GM21723 (cell line): ENCODE results near the gene MPPED2.

Experiments used
- ATAC-seq: cut with Tn5 transposase; IDR thresholded peaks from one replicate; pipeline ENCODE4 v1.9.1; 2021; ENCODE audit warnings: mild to moderate bottlenecking, moderate library complexity; ENCODE audit not compliant: unreplicated experiment

Gene MPPED2

GRCh38 chr11:30535818-30536217, 50.3 kb downstream of the MPPED2 start:
- no peak for ATAC-seq

GRCh38 chr11:30533445-30533947, 52.7 kb downstream of the MPPED2 start:
- no peak for ATAC-seq

GRCh38 chr11:30527566-30527965, 58.6 kb downstream of the MPPED2 start:
- ATAC-seq = no peak

GRCh38 chr11:30526558-30526957, 59.6 kb downstream of the MPPED2 start:
- ATAC-seq = no peak

- no peak for ATAC-seq
These were observed 63.5 kb downstream of the MPPED2 start for GRCh38 chr11:30522536-30523243.

- ATAC-seq = no peak
These were observed 64.7 kb downstream of the MPPED2 start for GRCh38 chr11:30521297-30522071.

GRCh38 chr11:30513087-30513486, 73.1 kb downstream of the MPPED2 start:
- no peak for ATAC-seq

GRCh38 chr11:30511408-30511807, 74.7 kb downstream of the MPPED2 start:
- ATAC-seq = no peak

- peak; percentile 61 for ATAC-seq
These were observed 75.4 kb downstream of the MPPED2 start for GRCh38 chr11:30510750-30511149.

GRCh38 chr11:30509364-30509763, 76.8 kb downstream of the MPPED2 start:
- no peak for ATAC-seq

- no peak for ATAC-seq
These were observed 77.6 kb downstream of the MPPED2 start for GRCh38 chr11:30508594-30508993.

GRCh38 chr11:30505603-30506002, 80.5 kb downstream of the MPPED2 start:
- no peak for ATAC-seq

- no peak for ATAC-seq
These were observed 81.7 kb downstream of the MPPED2 start for GRCh38 chr11:30504468-30504867.

GRCh38 chr11:30503156-30503555, 83.0 kb downstream of the MPPED2 start:
- ATAC-seq = no peak

- ATAC-seq = no peak
These were observed 83.8 kb downstream of the MPPED2 start for GRCh38 chr11:30502305-30502704.

- no peak for ATAC-seq
These were observed 84.4 kb downstream of the MPPED2 start for GRCh38 chr11:30501744-30502143.

GRCh38 chr11:30499940-30500339, 86.2 kb downstream of the MPPED2 start:
- no peak for ATAC-seq

GRCh38 chr11:30497600-30497999, 88.6 kb downstream of the MPPED2 start:
- no peak for ATAC-seq

GRCh38 chr11:30496935-30497334, 89.2 kb downstream of the MPPED2 start:
- ATAC-seq = no peak

- ATAC-seq = no peak
These were observed 90.7 kb downstream of the MPPED2 start for GRCh38 chr11:30495437-30495836.

- ATAC-seq = no peak
These were observed 96.6 kb downstream of the MPPED2 start for GRCh38 chr11:30489511-30489910.

GRCh38 chr11:30489076-30489475, 97.1 kb downstream of the MPPED2 start:
- ATAC-seq = no peak
